GM12873 (cell line): ENCODE measurements around the gene VRK2.

Experiments used
- CTCF ChIP-seq: IDR thresholded peaks from 2 replicates; pipeline ENCODE4 v1.5.1; 2012; ENCODE audit warnings: low read depth, mild to moderate bottlenecking, moderate library complexity, low read length, control low read depth; ENCODE audit not compliant: insufficient read depth; ENCODE audit errors: missing control alignments

The VRK2 gene

GRCh38 chr2:58156780-58157179 is 110.2 kb downstream of the VRK2 start:
- no peak for TF ChIP-seq CTCF

- no peak for TF ChIP-seq CTCF
Measured at GRCh38 chr2:58157754-58158153, 111.1 kb downstream of the VRK2 start.

GRCh38 chr2:58158481-58158880 is 111.9 kb downstream of the VRK2 start:
- TF ChIP-seq CTCF, result no peak

GRCh38 chr2:58163913-58164312 is 117.3 kb downstream of the VRK2 start:
- no peak for TF ChIP-seq CTCF

GRCh38 chr2:58180635-58181034 is 134.0 kb downstream of the VRK2 start:
- no peak for TF ChIP-seq CTCF

GRCh38 chr2:58182527-58182926 is 135.9 kb downstream of the VRK2 start:
- TF ChIP-seq CTCF, result no peak

- no peak for TF ChIP-seq CTCF
Measured at GRCh38 chr2:58186501-58186900, 139.9 kb downstream of the VRK2 start.
